ENCODE measurements around the gene KIF1A.
"Not testable (repeated sequence)": the region's sequence is repeated elsewhere in the genome, so short reads cannot be mapped to it uniquely, and the experiment has no call there.

GRCh38 chr2:240691075-240691427 lies 129.0 kb downstream of the KIF1A start:
- TF ChIP-seq, protein P1, sequence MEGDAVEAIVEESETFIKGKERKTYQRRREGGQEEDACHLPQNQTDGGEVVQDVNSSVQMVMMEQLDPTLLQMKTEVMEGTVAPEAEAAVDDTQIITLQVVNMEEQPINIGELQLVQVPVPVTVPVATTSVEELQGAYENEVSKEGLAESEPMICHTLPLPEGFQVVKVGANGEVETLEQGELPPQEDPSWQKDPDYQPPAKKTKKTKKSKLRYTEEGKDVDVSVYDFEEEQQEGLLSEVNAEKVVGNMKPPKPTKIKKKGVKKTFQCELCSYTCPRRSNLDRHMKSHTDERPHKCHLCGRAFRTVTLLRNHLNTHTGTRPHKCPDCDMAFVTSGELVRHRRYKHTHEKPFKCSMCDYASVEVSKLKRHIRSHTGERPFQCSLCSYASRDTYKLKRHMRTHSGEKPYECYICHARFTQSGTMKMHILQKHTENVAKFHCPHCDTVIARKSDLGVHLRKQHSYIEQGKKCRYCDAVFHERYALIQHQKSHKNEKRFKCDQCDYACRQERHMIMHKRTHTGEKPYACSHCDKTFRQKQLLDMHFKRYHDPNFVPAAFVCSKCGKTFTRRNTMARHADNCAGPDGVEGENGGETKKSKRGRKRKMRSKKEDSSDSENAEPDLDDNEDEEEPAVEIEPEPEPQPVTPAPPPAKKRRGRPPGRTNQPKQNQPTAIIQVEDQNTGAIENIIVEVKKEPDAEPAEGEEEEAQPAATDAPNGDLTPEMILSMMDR (conservative IDR thresholded peaks at IDR 0.05; ENCODE audit: low read length): not testable (repeated sequence)
- not testable (repeated sequence) for TF ChIP-seq EZH2phosphoT487 (IDR thresholded peaks at IDR 0.05; ENCODE audit: borderline replicate concordance)
